DOHH2 (cell line): ENCODE data around the gene THAP11.

Source experiments
- CTCF ChIP-seq: fragments of 200-600 bp; sonication (generic); IDR thresholded peaks from one replicate; pipeline ENCODE4 v1.5.1; 2014; ENCODE audit warnings: antibody characterized with exemption, mild to moderate bottlenecking, low read depth, low read length; ENCODE audit not compliant: poor library complexity, severe bottlenecking
- EZH2phosphoT487 ChIP-seq: fragments of 200-600 bp; sonication (generic); IDR thresholded peaks from 2 replicates; pipeline ENCODE4 v1.6.1; 2017; ENCODE audit warnings: borderline replicate concordance, mild to moderate bottlenecking, antibody characterized with exemption, low read length, moderate library complexity, mixed read lengths

GRCh38 chr16:67888331-67888730 is 46.2 kb downstream of the THAP11 start:
- TF ChIP-seq CTCF (no peak), EZH2phosphoT487 (no peak)
